ENCODE data around the gene IDI1.

IDI1 gene

GRCh38 chr10:1061930-1062774 is 13.2 kb upstream of the IDI1 start:
- Histone ChIP-seq H3K27ac (ENCODE audit: low read length) (no peak overlapping the region), H3K4me3 (ENCODE audit: low read length) (no peak overlapping the region), H3K4me1 (ENCODE audit: insufficient read depth, low read length) (no peaks in the 10 kb centered on the region), H3K36me3 (ENCODE audit: insufficient read depth, low read depth, low read length) (no peaks in the 10 kb centered on the region), H3K9ac (ENCODE audit: low read depth, low read length) (no peak overlapping the region), H3K27me3 (ENCODE audit: insufficient read depth, low read length) (no peaks in the 10 kb centered on the region), H3K9me3 (ENCODE audit: insufficient read depth, low read depth, low read length) (no peaks in the 10 kb centered on the region)

- Histone ChIP-seq H3K4me1 (ENCODE audit: insufficient read depth, low read length) (peaks cover 5% of the 10 kb centered on the region), H3K9ac (ENCODE audit: low read depth, low read length) (no peak overlapping the region), H3K27me3 (ENCODE audit: insufficient read depth, low read length) (no peaks in the 10 kb centered on the region), H3K9me3 (ENCODE audit: insufficient read depth, low read depth, low read length) (no peaks in the 10 kb centered on the region), H3K36me3 (ENCODE audit: insufficient read depth, low read depth, low read length) (no peaks in the 10 kb centered on the region), H3K27ac (ENCODE audit: low read length) (no peak overlapping the region), H3K4me3 (ENCODE audit: low read length) (no peak overlapping the region)
Observed at GRCh38 chr10:1059902-1060301, 11.0 kb upstream of the IDI1 start.

- no peaks in the 10 kb centered on the region for H3K27me3 ChIP-seq (ENCODE audit: insufficient read depth, low read length)
- H3K9me3 ChIP-seq (ENCODE audit: insufficient read depth, low read depth, low read length), result no peaks in the 10 kb centered on the region
- peaks cover 19% of the 10 kb centered on the region for H3K36me3 ChIP-seq (ENCODE audit: insufficient read depth, low read depth, low read length)
- H3K27ac ChIP-seq (ENCODE audit: low read length), result no peak overlapping the region
- peaks cover 8% of the 10 kb centered on the region for H3K4me1 ChIP-seq (ENCODE audit: insufficient read depth, low read length)
- no peak overlapping the region for H3K9ac ChIP-seq (ENCODE audit: low read depth, low read length)
- H3K4me3 ChIP-seq (ENCODE audit: low read length), result peak overlapping the region; percentile 97; the same call in 1 of the 2 replicates
Observed at GRCh38 chr10:1058017-1058416, 9.1 kb upstream of the IDI1 start.

- no peaks in the 10 kb centered on the region for H3K9me3 ChIP-seq (ENCODE audit: insufficient read depth, low read depth, low read length)
- H3K9ac ChIP-seq (ENCODE audit: low read depth, low read length), result peak overlapping the region; percentile 67; the same call in 1 of the 2 replicates
- H3K4me1 ChIP-seq (ENCODE audit: insufficient read depth, low read length), result peaks cover 8% of the 10 kb centered on the region
- no peaks in the 10 kb centered on the region for H3K27me3 ChIP-seq (ENCODE audit: insufficient read depth, low read length)
- H3K4me3 ChIP-seq (ENCODE audit: low read length), result peak overlapping the region; percentile 97
- H3K27ac ChIP-seq (ENCODE audit: low read length), result no peak overlapping the region
- H3K36me3 ChIP-seq (ENCODE audit: insufficient read depth, low read depth, low read length), result peaks cover 26% of the 10 kb centered on the region
Observed at GRCh38 chr10:1057106-1057657, 8.3 kb upstream of the IDI1 start.

GRCh38 chr10:1056326-1057105 is 7.6 kb upstream of the IDI1 start, which contains the start of gene WDR37:
TSS of gene WDR37 (plus strand) at chr10:1056385. CDS start at chr10:1072156, 15,771 bp downstream.
- Histone ChIP-seq H3K9ac (ENCODE audit: low read depth, low read length) (peak within 1 kb of the TSS; percentile 93), H3K36me3 (ENCODE audit: insufficient read depth, low read depth, low read length) (peaks cover 29% of the 10 kb centered on the region), H3K27me3 (ENCODE audit: insufficient read depth, low read length) (no peaks in the 10 kb centered on the region), H3K9me3 (ENCODE audit: insufficient read depth, low read depth, low read length) (no peaks in the 10 kb centered on the region), H3K4me1 (ENCODE audit: insufficient read depth, low read length) (peaks cover 8% of the 10 kb centered on the region), H3K4me3 (ENCODE audit: low read length) (peak within 1 kb of the TSS; percentile 97), H3K27ac (ENCODE audit: low read length) (peak within 1 kb of the TSS; percentile 41)

- peaks cover 40% of the 10 kb centered on the region for H3K36me3 ChIP-seq (ENCODE audit: insufficient read depth, low read depth, low read length)
- H3K27me3 ChIP-seq (ENCODE audit: insufficient read depth, low read length), result no peaks in the 10 kb centered on the region
- no peaks in the 10 kb centered on the region for H3K9me3 ChIP-seq (ENCODE audit: insufficient read depth, low read depth, low read length)
- H3K27ac ChIP-seq (ENCODE audit: low read length), result no peak overlapping the region
- H3K9ac ChIP-seq (ENCODE audit: low read depth, low read length), result peak overlapping the region; percentile 93; the same call in 1 of the 2 replicates
- peak overlapping the region; percentile 97 for H3K4me3 ChIP-seq (ENCODE audit: low read length)
- peaks cover 8% of the 10 kb centered on the region for H3K4me1 ChIP-seq (ENCODE audit: insufficient read depth, low read length)
Observed at GRCh38 chr10:1054684-1055083, 5.8 kb upstream of the IDI1 start.

- peaks cover 47% of the 10 kb centered on the region for H3K36me3 ChIP-seq (ENCODE audit: insufficient read depth, low read depth, low read length)
- H3K9ac ChIP-seq (ENCODE audit: low read depth, low read length), result no peak overlapping the region
- no peak overlapping the region for H3K27ac ChIP-seq (ENCODE audit: low read length)
Observed at GRCh38 chr10:1050554-1050953, 1.6 kb upstream of the IDI1 start.

GRCh38 chr10:1050145-1050544 is 1.2 kb upstream of the IDI1 start:
- peak overlapping the region; percentile 87; the same call in 1 of the 2 replicates for H3K9ac ChIP-seq (ENCODE audit: low read depth, low read length)
- no peaks in the 10 kb centered on the region for H3K27me3 ChIP-seq (ENCODE audit: insufficient read depth, low read length)
- H3K27ac ChIP-seq (ENCODE audit: low read length), result no peak overlapping the region
- H3K36me3 ChIP-seq (ENCODE audit: insufficient read depth, low read depth, low read length), result peaks cover 50% of the 10 kb centered on the region
- H3K4me1 ChIP-seq (ENCODE audit: insufficient read depth, low read length), result peaks cover 9% of the 10 kb centered on the region
- H3K4me3 ChIP-seq (ENCODE audit: low read length), result peak overlapping the region; percentile 94
- no peaks in the 10 kb centered on the region for H3K9me3 ChIP-seq (ENCODE audit: insufficient read depth, low read depth, low read length)

More at GRCh38 chr10:1050554-1050953, 1.6 kb upstream of the IDI1 start:
- Histone ChIP-seq H3K27me3 (ENCODE audit: insufficient read depth, low read length) (no peaks in the 10 kb centered on the region), H3K9me3 (ENCODE audit: insufficient read depth, low read depth, low read length) (no peaks in the 10 kb centered on the region), H3K4me3 (ENCODE audit: low read length) (peak overlapping the region; percentile 94), H3K4me1 (ENCODE audit: insufficient read depth, low read length) (peaks cover 11% of the 10 kb centered on the region)

GRCh38 chr10:1049425-1049958 is 573 bp upstream of the IDI1 start:
- Histone ChIP-seq H3K4me3 (ENCODE audit: low read length) (peak overlapping the region; percentile 94), H3K27ac (ENCODE audit: low read length) (no peak overlapping the region), H3K9ac (ENCODE audit: low read depth, low read length) (peak overlapping the region; percentile 87; the same call in 1 of the 2 replicates), H3K36me3 (ENCODE audit: insufficient read depth, low read depth, low read length) (peaks cover 52% of the 10 kb centered on the region), H3K27me3 (ENCODE audit: insufficient read depth, low read length) (no peaks in the 10 kb centered on the region), H3K4me1 (ENCODE audit: insufficient read depth, low read length) (peaks cover 3% of the 10 kb centered on the region; the same call in 1 of the 2 replicates), H3K9me3 (ENCODE audit: insufficient read depth, low read depth, low read length) (no peaks in the 10 kb centered on the region)

- Histone ChIP-seq H3K36me3 (ENCODE audit: insufficient read depth, low read depth, low read length) (peaks cover 52% of the 10 kb centered on the region), H3K27me3 (ENCODE audit: insufficient read depth, low read length) (no peaks in the 10 kb centered on the region), H3K9ac (ENCODE audit: low read depth, low read length) (peak overlapping the region; percentile 87), H3K4me1 (ENCODE audit: insufficient read depth, low read length) (peaks cover 3% of the 10 kb centered on the region; the same call in 1 of the 2 replicates), H3K4me3 (ENCODE audit: low read length) (peak overlapping the region; percentile 94), H3K9me3 (ENCODE audit: insufficient read depth, low read depth, low read length) (no peaks in the 10 kb centered on the region), H3K27ac (ENCODE audit: low read length) (no peak overlapping the region)
Observed at GRCh38 chr10:1048349-1048731, 579 bp downstream of the IDI1 start.

GRCh38 chr10:1047937-1048336 is 982 bp downstream of the IDI1 start:
- Histone ChIP-seq H3K4me1 (ENCODE audit: insufficient read depth, low read length) (peaks cover 3% of the 10 kb centered on the region; the same call in 1 of the 2 replicates), H3K9me3 (ENCODE audit: insufficient read depth, low read depth, low read length) (no peaks in the 10 kb centered on the region), H3K9ac (ENCODE audit: low read depth, low read length) (peak overlapping the region; percentile 87; the same call in 1 of the 2 replicates), H3K4me3 (ENCODE audit: low read length) (peak overlapping the region; percentile 94), H3K27me3 (ENCODE audit: insufficient read depth, low read length) (no peaks in the 10 kb centered on the region), H3K27ac (ENCODE audit: low read length) (no peak overlapping the region), H3K36me3 (ENCODE audit: insufficient read depth, low read depth, low read length) (peaks cover 52% of the 10 kb centered on the region)
